Keratinocyte (primary cell): ENCODE measurements around the gene PTPRR. TPM values are rescaled to one million over a fixed set of nuclear protein-coding genes. Genes with fewer than 3 reads are reported as not detected.

Experiments used
- DNase-seq: peaks from one replicate; pipeline ENCODE4 v3.0.0-alpha.2; 2011; ENCODE audit warnings: low read depth, missing footprints, low spot score
- FAIRE-seq: peaks from 2 replicates; lab custom pipeline; 2011; peaks lifted over from hg19 to GRCh38; lab: Jason Lieb, UNC
- H2AFZ ChIP-seq: 2 replicates; pipeline ENCODE4 v1.6.0; 2012; ENCODE audit warnings: low read length, control low read depth, inconsistent platforms; ENCODE audit not compliant: control insufficient read depth
- H3K27ac ChIP-seq: 2 replicates; pipeline ENCODE4 v1.5.1; 2011; ENCODE audit warnings: low read length; ENCODE audit not compliant: control insufficient read depth, insufficient read depth
- H3K27me3 ChIP-seq: 3 replicates; pipeline ENCODE4 v1.6.0; 2011; ENCODE audit warnings: low read length; ENCODE audit not compliant: control insufficient read depth, insufficient read depth; ENCODE audit errors: extremely low read depth
- H3K36me3 ChIP-seq, 2 experiments: 2 replicates in 1 of 2; 3 replicates in 1 of 2; pipeline ENCODE4 v1.5.1; 2011; ENCODE audit warnings: low read length in 2 of 2, mild to moderate bottlenecking in 1 of 2; ENCODE audit not compliant: control insufficient read depth in 2 of 2, insufficient read depth in 2 of 2; ENCODE audit errors: extremely low read depth in 1 of 2
- H3K4me1 ChIP-seq: 3 replicates; pipeline ENCODE4 v1.5.1; 2011; ENCODE audit warnings: low read length; ENCODE audit not compliant: control insufficient read depth, insufficient read depth; ENCODE audit errors: extremely low read depth
- H3K4me2 ChIP-seq: 3 replicates; pipeline ENCODE4 v1.6.0; 2011; ENCODE audit warnings: low read depth, low read length; ENCODE audit not compliant: control insufficient read depth, insufficient read depth; ENCODE audit errors: extremely low read depth
- H3K4me3 ChIP-seq, 3 experiments: fragments of 200-600 bp in 1 of 3; sonication (generic) in 1 of 3; 2 replicates in 2 of 3; 3 replicates in 1 of 3; pipeline ENCODE4 v1.5.1; 2011 to 2016; ENCODE audit warnings: low read length in 3 of 3, mild to moderate bottlenecking in 3 of 3, control low read depth in 2 of 3, inconsistent platforms in 1 of 3, low read depth in 1 of 3, mixed read lengths in 1 of 3, mixed run types in 1 of 3, moderate library complexity in 1 of 3; ENCODE audit not compliant: control insufficient read depth in 2 of 3, insufficient read depth in 2 of 3; ENCODE audit errors: extremely low read depth in 1 of 3
- H3K79me2 ChIP-seq: 2 replicates; pipeline ENCODE4 v1.6.0; 2012; ENCODE audit warnings: low read length; ENCODE audit not compliant: control insufficient read depth, insufficient read depth
- H3K9ac ChIP-seq: 3 replicates; pipeline ENCODE4 v1.6.0; 2011; ENCODE audit warnings: low read length; ENCODE audit not compliant: control insufficient read depth, insufficient read depth; ENCODE audit errors: extremely low read depth
- H3K9me1 ChIP-seq: 3 replicates; pipeline ENCODE4 v1.6.0; 2011; ENCODE audit warnings: low read length; ENCODE audit not compliant: control insufficient read depth, insufficient read depth; ENCODE audit errors: extremely low read depth
- H3K9me3 ChIP-seq: 2 replicates; pipeline ENCODE4 v1.5.1; 2012; ENCODE audit warnings: low read depth, low read length; ENCODE audit not compliant: control insufficient read depth
- H4K20me1 ChIP-seq: 3 replicates; pipeline ENCODE4 v1.6.0; 2011; ENCODE audit warnings: low read length; ENCODE audit not compliant: control insufficient read depth, insufficient read depth; ENCODE audit errors: extremely low read depth
- CTCF ChIP-seq, 3 experiments: IDR thresholded peaks in 1 of 3; conservative IDR thresholded peaks in 1 of 3; optimal IDR thresholded peaks in 1 of 3; 2 replicates in 2 of 3; 3 replicates in 1 of 3; pipeline versions ENCODE3 to v1.5.1; 2011; ENCODE audit warnings: low read length in 3 of 3, mild to moderate bottlenecking in 3 of 3, moderate library complexity in 2 of 3, control low read depth in 1 of 3, inconsistent platforms in 1 of 3; ENCODE audit not compliant: insufficient read depth in 2 of 3; ENCODE audit errors: extremely low read depth in 1 of 3
- EZH2 ChIP-seq: IDR thresholded peaks from one replicate; pipeline ENCODE4 v1.6.1; 2012; ENCODE audit warnings: inconsistent platforms, mild to moderate bottlenecking, low read length, moderate library complexity
- dilution Hi-C: fragments of 300-500 bp; cut with MboI; formaldehyde crosslinking; loops from one replicate; pipeline ENCODE4 v1.7.0; 2020; ENCODE audit warnings: low sequenced_read_pairs; ENCODE audit not compliant: extremely low pct_ligation_motif_present
- polyA plus RNA-seq, 5 experiments: library from polyadenylated mRNA; depleted of rRNA in 3 of 5; stranded (reverse) in 3 of 5; stranded (forward) in 1 of 5; unstranded in 1 of 5; fragments of >200 nt; gene quantifications; 1 replicate in 1 of 5; 2 replicates in 3 of 5; 3 replicates in 1 of 5; pipeline versions ENCODE4 v1.2.1 to v1.2.3, GENCODE V29; 2011 to 2012; ENCODE audit warnings: missing spikeins in 2 of 5, low read depth in 1 of 5, low replicate concordance in 1 of 5

PTPRR gene
- polyA plus RNA-seq, 1 donor (not counting 4 experiments of a cell fraction or from before 2014, with no cell fraction given) = 3.1 TPM

DNA sequence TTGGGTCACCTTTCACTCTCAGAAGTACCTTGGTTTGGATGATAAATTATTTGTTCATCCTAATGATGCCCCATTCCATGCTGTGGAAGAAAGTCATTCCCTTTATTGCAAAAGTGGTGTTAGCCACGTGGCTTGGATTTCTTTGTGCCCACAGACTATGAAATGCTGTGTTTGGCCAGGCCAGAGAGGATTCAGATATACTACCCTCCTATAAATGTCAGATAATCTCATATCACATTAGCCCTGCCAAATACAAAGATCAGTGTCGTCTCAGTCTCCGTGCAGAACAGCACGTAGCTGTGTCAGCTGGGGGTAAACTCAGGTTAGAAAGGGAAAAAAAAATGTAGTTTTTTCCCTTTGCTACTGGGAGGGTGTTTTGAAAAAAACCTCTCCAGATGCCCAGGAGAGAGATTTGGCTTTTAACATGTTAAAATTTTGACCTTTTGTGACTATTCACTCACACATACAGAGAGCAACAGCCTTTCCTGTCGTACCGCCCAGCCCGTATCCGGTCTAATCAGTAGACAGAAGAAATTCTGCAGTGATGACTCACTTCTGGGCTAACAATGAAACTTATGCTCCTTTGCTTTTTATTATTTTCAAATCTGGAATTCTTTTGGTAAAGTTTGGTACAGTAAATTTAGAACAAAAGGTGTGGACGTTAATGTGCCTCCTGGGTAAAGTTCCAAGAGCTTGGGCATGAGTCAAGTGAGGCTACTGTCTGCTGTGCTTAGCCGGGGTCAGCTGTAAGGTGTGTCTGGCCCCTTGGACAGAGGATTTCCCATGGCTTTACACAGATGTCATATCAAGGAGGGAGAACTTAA lies 274.8 kb downstream of the PTPRR start:
- Histone ChIP-seq H3K9me3 (no peaks in the 10 kb centered on the region), H3K9ac (peak overlapping the region; percentile 55), H2AFZ (peak overlapping the region; percentile 79), H3K4me2 (peak overlapping the region; percentile 72), H3K4me3 (peak overlapping the region in 2 of 3 experiments; percentile 19 to 21), H3K27ac (peak overlapping the region; percentile 82), H3K27me3 (no peaks in the 10 kb centered on the region), H3K9me1 (no peaks in the 10 kb centered on the region), H3K36me3 (no peaks in the 10 kb centered on the region), H4K20me1 (no peaks in the 10 kb centered on the region), H3K79me2 (no peaks in the 10 kb centered on the region), H3K4me1 (peaks cover 37% of the 10 kb centered on the region)
- FAIRE-seq (peak; percentile 95), DNase-seq (peak; percentile 68)
- dilution Hi-C loops = no loop called here
- TF ChIP-seq CTCF (optimal IDR thresholded peaks at IDR 0.05 in 1 of 3, IDR thresholded peaks at IDR 0.05 in 1 of 3, conservative IDR thresholded peaks at IDR 0.05 in 1 of 3; ENCODE audit: extremely low read depth in 1 of 3, insufficient read depth in 2 of 3, low read length in 3 of 3) (no peak), EZH2 (no peak)

- H3K79me2 ChIP-seq = no peaks in the 10 kb centered on the region
- no peaks in the 10 kb centered on the region for H4K20me1 ChIP-seq
- H3K27me3 ChIP-seq = no peaks in the 10 kb centered on the region
- no peaks in the 10 kb centered on the region for H3K36me3 ChIP-seq
- DNase-seq = no peak
- no peaks in the 10 kb centered on the region for H3K9me1 ChIP-seq
- H3K4me1 ChIP-seq = peaks cover 37% of the 10 kb centered on the region
- peak overlapping the region; percentile 82 for H3K27ac ChIP-seq
- H3K9ac ChIP-seq = no peak overlapping the region
- TF ChIP-seq CTCF (optimal IDR thresholded peaks at IDR 0.05 in 1 of 3, IDR thresholded peaks at IDR 0.05 in 1 of 3, conservative IDR thresholded peaks at IDR 0.05 in 1 of 3; ENCODE audit: extremely low read depth in 1 of 3, insufficient read depth in 2 of 3, low read length in 3 of 3) (no peak), EZH2 (no peak)
- H3K4me2 ChIP-seq = peak overlapping the region; percentile 39
- FAIRE-seq = no peak
- H3K9me3 ChIP-seq = no peaks in the 10 kb centered on the region
- dilution Hi-C loops = no loop called here
- H3K4me3 ChIP-seq = no peak overlapping the region
- peak overlapping the region; percentile 79 for H2AFZ ChIP-seq
Observed at GRCh38 chr12:70644861-70645260, 275.7 kb downstream of the PTPRR start.
